DMS114 treated with DMSO at 0.1 percent for 48 hours (cell line): Measurements from ENCODE around the gene STAT6.
A peak's percentile ranks its signal among the peaks of the same experiment; 100 is the strongest.

Experiments used
- DNase-seq: peaks from one replicate; lab custom pipeline; 2025; ENCODE audit not compliant: unreplicated experiment; lab: John Stamatoyannopoulos, UW

STAT6 gene

DNA sequence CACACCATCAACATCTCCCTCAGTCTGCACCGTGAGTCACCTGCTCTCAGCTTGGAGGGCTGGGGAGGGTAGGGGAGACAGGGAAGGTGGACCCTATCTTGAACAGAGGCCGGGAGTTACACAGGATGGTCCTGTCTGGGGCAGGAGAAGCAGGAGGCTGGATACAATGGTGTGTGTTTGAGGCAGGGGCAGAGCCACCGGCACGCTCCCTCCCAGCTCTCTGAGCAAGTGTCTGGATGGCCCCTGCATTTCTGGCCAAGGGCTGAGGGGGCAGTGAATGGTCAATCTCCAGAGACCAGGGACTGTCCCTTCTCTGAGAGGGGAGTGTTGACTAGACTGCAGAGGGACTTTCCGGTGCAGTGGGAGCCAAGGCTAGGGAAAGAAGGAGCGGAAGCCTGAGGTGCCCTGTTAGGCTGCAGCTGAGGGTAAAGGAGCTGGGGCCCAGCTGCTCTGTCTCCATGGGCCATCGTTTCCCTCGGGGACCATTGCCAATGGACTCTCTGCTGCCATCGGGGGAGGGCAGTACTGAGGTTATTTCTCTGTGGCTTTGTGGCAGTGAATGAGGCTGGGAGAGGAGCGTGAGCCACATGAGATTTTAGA lies 34.4 kb upstream of the STAT6 start:
- DNase-seq, result no peak

DNA sequence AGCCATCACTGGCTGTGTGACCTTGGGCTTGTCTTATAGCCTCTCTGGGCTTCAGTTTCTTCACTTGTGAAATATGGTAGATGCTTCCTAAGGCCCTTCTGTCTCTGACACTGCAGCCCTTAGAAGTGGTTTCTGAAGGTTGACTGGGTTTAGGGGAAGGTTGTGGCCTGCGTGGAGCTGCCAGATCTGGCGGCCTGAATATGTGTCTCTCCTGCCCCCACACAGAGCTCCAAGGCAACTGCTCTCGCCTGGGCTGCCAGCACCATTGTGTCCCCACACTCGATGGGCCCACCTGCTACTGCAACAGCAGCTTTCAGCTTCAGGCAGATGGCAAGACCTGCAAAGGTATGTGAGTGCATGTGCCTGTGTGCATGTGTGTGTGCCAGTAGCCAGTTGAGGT lies 32.3 kb upstream of the STAT6 start:
- DNase-seq, result no peak

- DNase-seq, result no peak
These were observed 31.6 kb upstream of the STAT6 start for GRCh38 chr12:57142727-57143126.

DNA sequence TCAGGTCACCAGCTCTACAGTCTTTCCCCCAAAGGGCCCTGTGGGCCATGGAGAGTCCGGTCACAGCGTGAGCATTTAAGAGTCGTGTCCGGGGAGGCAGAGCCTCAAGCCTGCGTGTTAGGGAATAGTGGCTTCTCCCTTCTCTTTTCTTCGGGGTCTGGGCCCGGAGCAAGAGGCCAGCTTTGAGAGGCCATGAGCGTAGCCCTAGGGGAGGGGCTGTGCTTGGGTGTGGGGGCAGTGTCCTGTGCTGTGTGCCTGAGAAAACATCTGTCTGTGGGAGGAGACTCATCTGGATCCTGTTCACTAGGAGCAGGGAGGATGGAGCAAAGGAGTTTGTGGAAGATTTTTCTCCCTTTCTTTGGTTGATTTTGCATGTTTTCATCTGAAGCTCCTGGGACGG lies 31.0 kb upstream of the STAT6 start:
- no peak for DNase-seq

DNA sequence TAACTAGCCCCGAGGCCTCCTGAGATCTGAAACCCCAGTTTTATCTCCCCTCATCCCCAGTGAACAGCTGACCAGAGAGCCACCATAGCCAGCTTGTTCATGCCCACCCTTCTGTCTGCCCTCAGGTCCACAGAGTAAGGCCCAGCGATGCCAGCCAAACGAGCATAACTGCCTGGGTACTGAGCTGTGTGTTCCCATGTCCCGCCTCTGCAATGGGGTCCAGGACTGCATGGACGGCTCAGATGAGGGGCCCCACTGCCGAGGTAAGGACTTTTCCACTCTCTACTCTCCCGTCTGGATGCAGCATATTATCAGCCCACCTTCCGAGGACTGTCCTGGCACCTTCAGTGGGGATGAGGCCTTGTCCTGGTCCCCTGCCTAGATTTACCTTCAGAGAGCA lies 30.1 kb upstream of the STAT6 start:
- no peak for DNase-seq

- DNase-seq, result no peak
These were observed 28.9 kb upstream of the STAT6 start for GRCh38 chr12:57139796-57140649.

GRCh38 chr12:57138526-57139272 lies 27.5 kb upstream of the STAT6 start:
- DNase-seq, result no peak

GRCh38 chr12:57135527-57136326 lies 24.6 kb upstream of the STAT6 start:
- no peak for DNase-seq

- no peak for DNase-seq
These were observed 23.8 kb upstream of the STAT6 start for GRCh38 chr12:57134949-57135348.

DNA sequence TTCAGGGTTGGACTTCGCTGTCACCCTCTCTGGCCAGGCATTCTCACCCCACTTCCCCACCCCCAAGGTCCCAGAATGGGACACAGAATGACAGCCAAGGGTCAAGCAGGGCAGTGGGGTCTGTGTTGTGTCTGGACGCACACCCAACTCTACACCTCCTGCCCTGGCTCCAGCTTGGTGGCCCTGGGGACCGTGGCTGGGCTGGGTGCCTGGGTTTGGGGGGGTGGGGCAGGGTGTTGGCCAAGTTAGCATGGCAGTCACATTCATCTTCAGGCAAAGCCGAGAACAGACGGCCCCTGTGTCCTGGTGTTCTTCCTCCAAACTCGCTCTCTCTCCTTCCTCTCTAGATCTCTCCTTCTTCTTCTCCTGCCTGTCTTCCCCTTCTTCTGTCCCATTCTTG lies 22.8 kb upstream of the STAT6 start:
- DNase-seq, result no peak

GRCh38 chr12:57133013-57133569 lies 21.9 kb upstream of the STAT6 start:
- DNase-seq, result no peak

- no peak for DNase-seq
These were observed 21.0 kb upstream of the STAT6 start for GRCh38 chr12:57131896-57132744.

DNA sequence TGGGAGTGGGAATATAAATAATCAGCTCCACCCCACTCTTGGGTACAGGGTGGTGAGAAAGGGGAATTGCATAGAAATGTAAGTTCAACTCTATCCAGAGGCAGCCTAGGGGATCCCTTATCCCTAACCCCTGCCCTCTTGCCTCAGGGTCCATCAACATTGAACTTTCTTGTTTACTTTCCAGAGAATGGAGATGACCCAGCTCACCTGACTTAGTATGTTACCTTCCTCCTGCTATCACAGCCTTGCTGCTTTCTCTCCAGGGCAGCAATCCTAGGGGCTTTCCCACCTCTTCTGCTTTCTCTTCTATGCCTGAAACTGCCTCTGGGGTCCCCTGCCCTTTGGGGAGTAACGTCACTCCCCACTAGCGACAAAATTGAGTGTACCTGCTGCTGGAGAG lies 19.8 kb upstream of the STAT6 start:
- no peak for DNase-seq

DNA sequence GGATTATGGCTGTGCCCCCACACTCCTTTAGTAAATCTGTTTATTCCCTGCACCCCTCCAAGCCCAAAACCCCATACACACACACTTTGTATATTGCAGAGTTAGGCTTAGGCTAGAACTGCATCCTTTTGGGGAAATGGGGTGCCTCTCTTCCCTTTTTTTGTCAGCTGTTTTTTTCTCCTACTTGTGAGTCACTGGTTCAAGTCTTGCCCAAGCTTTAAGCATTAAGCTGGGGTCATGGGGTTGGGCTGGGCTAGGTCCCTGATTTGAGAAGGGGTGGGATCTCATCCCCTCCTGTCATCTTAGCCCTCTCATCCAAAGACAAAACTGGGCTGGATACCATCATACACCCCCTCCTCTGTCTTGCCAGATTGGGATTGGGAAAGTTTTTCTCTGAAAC lies 18.7 kb upstream of the STAT6 start:
- DNase-seq, result no peak

DNA sequence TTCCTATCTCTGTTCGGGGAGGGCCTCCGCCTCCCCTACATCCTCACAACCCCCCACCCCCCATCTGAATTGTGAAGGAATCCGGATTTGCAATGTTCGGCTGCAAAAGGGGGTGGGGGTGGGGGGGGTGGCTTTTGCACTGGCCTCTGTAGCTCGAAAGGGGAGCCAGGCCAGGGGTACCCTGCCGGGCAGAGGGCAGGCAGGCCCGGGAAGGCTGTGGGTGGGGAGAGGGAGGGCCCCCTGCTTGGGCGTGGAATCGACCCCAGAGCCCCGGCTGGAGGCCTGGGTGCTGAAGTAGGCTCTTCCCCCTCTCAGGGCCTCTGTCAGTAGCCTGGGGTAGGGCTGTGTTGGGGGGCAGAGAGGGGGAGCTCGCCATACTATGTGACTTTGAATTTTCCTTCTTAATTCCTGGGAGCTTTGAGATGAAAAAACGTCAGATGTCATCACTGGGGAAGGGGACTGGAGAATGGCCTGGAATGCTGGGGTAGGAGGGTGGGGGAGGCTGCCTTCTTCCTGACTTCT lies 18.2 kb upstream of the STAT6 start:
- DNase-seq, result no peak

DNA sequence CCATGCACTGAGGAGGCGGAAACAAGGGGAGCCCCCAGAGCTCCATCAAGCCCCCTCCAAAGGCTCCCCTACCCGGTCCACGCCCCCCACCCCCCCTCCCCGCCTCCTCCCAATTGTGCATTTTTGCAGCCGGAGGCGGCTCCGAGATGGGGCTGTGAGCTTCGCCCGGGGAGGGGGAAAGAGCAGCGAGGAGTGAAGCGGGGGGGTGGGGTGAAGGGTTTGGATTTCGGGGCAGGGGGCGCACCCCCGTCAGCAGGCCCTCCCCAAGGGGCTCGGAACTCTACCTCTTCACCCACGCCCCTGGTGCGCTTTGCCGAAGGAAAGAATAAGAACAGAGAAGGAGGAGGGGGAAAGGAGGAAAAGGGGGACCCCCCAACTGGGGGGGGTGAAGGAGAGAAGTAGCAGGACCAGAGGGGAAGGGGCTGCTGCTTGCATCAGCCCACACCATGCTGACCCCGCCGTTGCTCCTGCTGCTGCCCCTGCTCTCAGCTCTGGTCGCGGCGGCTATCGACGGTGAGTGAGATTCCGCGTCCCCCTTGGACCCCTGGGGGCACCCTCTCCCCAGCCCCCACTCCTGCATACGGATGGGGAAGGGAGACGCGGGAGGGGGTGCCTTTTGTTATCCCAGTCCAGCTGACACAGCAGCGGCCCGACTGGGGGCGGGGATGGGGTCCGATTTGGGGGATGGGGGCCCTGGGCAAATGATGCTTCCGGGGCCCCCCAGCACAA lies 17.5 kb upstream of the STAT6 start:
- DNase-seq, result no peak

DNA sequence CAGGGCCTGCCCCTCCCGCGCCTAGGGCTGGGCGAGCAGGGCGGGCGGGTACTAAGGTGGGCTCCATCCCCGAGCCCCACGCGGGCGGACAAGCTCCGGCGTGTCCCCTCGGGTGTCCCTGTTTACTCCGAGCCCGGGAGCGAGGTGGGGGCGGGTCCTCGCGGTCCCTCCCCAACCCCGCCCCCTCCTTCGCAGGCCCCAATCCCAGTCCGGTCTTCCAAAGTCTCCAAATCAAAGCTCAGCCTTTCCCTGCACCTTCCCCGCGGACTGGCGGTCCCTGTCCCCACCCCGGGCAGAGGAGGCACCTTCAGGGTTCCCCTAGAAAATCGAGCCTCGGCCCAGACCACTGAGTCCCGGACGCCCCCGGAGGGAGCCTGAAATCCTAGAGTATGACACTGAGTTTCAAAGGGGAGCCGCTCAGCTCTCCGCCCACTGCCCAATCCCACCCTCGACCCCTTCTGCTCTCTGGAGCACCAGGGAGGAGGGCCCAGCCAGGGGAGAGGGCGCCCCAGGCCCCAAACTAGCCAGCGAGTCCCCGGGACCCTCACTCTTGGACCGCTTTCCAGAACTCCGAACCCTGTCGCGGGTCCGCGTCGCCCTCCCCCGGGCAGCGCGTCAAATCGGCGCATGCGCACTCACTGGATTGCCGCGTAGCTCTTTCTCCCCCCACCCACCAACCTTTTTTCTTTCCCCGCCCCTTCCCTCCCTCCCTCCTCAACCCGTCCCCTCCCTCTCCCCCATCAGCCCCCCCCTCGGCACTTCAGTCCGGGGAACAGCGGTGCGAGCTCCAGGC lies 16.8 kb upstream of the STAT6 start, which contains the start of gene LRP1:
Gene LRP1, plus strand, starts transcription at position 758 of the 793 bp plus-strand sequence. CDS start 482 bp downstream, outside the sequence.
- DNase-seq, result peak; percentile 75

GRCh38 chr12:57127101-57127725 lies 16.1 kb upstream of the STAT6 start:
- DNase-seq, result no peak
